GM19193 (cell line): ENCODE data around the gene KRTAP5-3.

Source experiments
- POLR2A ChIP-seq: IDR thresholded peaks from 4 replicates; pipeline ENCODE4 v1.6.1; 2011; ENCODE audit not compliant: insufficient read depth, insufficient read length; ENCODE audit errors: extremely low read depth

The KRTAP5-3 gene

DNA sequence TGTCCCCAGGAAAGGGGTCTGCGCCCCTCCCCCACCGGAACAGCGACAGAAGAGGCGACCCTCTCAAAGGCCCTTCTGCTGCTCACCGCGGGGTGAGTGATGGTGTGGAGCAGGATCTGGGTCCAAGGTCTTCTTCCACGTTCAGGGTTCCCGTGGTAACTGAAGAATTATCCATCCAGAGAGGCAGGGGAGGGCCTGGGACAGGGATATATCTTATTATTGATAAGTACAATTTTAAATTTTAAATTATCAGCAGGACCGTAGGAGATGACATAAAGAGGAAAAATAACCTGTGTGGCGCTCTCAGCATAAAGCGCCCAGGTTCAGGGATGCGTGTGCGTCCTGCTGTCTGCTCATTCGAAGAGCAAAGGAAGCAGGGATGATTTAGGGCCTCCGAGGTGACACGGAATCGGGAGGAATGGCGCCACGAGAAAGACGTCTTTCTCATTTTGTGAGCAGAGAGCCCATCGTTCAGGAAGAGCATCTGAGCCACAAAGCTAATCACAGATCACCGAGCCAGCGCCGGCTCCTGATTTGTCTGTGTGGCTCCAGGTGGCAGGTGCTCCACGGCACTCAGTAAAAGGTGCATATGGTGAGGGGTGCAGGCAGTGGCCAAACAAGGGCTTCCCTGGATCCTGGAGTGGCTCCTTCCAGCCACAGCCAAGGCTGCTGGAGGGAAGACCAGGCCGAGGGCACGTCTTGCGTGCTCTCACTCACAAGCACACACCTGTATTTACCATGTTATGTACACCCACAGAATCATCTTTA, 40.6 kb upstream of the KRTAP5-3 start:
- no peak for TF ChIP-seq POLR2A

DNA sequence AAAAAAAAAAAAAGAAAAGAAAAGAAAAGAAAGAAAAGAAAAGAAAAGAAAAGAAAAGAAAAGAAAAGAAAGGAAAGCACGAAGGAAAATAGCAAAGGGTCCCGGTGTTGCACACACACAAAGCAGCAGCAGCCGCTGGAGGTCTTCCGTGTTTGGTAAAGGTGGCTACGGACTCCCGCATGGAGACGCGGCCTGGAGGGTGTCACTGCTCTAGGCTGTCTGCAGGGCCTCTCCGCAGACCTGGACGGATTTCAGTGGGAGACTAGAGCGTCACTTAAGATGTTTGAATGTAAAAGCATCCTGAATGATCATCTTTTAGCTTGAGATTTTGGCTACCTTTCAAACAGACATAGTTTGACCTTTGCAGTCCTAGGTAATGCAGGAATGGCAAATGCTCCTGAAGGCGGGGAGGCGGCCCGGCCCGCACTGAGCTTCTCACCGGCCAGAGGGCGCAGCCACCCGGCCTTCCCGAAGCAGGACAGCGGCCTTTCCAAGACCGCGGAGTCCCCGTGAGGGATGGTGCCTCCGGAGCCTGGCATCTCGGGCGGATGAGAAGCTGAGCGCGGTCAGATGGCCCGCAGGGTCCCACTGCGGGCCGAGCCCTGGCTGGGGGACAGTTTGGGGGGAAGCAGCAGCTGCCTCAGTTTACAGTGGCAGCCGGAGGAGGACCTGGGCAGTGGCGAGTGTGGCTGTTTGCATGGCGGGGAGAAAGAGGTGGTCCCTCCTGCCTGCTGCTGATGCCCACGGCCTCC, 39.8 kb upstream of the KRTAP5-3 start:
- TF ChIP-seq POLR2A: no peak

DNA sequence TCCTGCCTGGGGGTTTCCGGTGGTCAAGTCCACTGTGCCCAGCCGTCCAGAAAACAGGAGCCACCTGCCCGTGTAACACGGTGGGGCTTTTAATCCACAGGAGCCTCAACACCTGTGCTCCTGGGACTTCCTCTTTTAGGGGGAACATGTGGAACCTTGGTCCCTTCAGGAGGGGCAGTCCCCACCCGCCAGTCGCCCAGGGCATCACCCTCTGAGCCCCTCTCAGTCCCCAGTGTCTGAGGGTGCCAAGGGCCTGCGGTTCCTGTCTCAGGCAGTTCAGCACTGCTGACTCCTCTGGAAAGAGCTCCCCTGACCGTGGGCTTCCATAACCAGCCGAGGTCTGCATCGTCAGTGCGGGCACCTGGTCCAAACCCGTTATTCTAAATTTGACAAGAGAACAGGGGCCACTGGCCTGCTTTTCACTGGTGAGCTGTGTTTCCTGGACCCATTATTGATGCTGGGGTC, 37.1 kb upstream of the KRTAP5-3 start:
- TF ChIP-seq POLR2A: no peak

DNA sequence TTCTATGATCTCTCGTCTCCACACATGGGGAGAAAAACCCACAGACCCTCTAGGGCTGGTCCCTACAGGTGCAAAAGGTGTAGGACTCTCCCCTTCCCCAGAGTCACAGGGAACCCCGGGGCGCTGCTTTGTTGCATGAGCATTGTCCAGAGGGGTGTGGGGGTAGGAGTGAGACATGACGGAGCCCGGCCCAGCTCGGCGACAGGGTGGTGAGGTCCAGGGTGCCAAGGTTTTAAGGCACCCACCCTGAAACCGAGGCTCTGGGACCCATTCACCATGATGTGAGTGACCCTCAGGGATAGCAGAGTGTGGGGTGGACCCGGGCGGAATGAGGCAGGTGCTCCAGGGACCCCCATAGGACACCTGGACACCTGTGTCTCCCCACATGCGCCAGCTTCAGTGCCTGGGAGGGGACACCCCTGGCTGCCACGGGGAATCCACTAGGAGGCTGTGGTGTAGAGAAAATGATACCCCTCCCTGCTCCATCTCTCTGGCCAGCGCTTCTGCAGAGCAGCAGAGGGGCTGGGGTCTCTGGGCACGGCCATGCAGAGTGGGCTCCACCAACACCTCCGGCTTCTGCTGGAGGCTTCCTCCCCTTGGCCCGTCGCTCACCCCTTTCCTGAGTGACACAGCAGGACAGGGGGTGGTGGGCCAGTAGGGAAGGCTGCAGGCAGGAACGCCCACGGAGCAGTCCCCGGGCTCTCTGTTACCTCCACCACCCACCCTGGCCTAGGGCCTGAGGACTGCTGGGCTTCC, 36.5 kb upstream of the KRTAP5-3 start:
- TF ChIP-seq POLR2A: no peak

DNA sequence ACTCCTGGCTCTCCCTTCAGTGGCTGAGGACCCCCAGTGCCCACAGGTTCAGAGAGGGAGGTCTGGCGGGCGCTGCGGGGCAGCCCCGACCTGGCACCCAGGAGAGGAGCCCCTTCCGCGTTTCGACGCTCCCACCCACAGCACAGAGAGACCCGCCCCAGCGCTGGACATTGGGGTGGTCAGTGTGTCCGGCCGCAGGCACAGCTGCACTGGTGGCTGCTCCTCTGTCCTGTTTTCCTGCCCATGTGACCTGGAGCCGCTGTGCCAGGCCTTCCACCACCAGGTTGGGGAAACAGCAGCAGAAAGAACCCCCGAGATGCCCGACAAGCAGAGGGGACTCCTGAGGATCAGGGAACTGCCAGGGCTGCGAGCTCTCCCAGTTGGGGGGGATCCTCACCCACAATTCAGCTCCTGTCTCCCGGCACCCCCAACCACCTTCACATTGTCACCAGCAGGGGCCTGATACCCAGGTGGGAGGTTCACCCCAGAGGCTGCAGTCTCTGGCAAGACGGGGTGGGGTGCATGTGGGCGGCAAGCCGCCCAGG, 35.0 kb upstream of the KRTAP5-3 start:
- no peak for TF ChIP-seq POLR2A

DNA sequence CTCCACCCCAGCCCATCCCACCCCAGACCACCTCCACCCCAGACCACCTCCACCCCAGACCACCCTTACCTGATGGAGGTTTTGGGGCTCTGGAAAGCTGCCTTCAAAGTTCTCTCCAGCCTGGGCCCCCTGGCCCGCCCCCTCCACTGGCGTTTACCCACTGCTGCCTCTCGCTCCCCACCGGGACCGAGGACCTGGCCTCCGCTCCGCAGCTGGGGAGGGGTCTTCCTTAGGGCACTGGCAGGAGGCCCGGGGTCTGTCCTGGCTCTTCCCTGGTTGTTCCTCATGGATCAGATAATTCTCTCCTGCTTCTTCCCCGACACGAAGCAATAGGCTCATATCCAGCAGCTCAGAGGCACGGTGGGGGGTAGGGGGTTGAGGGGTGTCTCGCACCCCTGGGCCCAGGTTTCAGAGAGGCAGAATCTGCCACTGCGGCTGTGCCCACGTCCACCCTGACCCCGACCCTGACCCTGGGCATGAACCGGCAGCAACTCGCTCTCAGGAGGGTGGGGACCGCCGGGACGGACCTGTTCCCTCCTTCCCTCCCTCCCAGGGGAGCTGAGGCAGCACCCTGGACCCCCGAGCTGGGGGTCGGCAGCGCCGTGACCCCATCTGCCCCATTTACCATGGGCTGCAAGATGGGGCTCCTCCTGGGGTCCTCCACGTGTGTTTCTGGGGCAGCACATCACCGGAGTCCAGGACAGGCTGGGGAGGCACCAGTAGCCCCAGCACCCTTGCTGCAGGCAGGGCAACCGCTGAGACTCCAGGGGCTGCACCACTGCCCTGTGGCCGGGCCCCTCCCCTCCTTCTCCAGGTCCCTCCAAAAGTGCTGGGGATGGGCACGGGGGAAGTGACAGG, 34.3 kb upstream of the KRTAP5-3 start:
- no peak for TF ChIP-seq POLR2A

DNA sequence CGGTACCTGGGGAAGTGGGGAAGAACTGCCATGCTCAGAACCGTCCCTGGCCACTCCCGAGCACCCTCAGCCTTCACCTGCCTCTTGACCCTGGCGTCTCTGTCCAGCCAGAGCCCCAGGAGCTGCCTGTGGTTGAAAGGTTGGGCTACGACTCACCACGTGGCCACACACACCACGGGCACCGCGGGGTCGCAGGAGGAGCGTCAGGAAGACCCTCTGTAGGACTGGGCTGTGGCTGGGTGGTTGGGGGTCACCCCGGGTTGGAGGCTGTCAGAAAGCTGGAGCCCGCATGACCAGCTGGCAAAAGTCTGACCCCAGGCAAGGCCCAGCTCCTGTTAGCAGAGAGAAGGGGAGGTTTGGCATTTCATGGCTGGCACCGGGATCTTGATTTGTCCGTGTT, 32.8 kb upstream of the KRTAP5-3 start:
- TF ChIP-seq POLR2A: no peak

DNA sequence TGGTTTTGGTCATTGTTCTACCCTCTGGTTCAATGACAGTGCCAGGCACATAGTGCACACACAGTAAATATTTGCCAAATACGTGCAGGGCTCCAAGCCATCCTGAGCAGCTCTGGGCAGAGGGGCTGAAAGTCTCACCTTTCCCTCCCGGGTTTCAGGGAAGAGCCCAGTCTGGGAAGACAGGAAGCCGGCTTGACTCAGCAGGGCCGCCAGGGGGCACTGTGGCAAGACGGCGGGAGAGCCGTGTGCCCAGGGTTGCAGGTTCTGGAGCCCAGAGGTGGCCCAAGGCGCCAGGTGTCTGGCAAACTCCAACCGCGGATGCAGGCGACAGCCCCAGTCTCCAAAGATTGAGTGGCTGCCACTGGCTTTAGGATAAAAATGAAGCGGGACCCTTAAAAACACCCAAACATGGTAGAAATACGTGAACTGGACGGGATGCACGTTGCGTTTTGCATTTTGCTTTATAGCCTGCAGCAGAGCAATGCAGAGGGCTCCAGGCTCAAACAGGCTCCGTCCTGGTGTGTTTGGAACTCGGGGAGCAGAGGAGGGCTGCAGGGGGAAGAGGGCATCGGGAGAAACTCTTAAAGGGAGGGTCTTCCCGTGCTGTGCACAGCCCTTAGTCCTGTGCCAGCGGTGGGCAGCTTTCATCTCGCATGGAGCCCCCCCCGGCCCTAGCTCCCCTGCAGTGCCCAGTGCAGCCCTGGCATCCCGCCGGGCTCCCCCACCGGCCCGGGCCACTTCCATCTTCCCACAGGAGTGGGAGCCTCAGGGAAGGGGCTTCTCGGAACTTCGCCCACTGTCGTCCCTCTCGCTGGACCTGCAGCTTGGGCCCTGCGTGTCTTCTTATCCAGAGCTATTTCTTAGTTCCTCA, 32.0 kb upstream of the KRTAP5-3 start:
- TF ChIP-seq POLR2A: no peak

DNA sequence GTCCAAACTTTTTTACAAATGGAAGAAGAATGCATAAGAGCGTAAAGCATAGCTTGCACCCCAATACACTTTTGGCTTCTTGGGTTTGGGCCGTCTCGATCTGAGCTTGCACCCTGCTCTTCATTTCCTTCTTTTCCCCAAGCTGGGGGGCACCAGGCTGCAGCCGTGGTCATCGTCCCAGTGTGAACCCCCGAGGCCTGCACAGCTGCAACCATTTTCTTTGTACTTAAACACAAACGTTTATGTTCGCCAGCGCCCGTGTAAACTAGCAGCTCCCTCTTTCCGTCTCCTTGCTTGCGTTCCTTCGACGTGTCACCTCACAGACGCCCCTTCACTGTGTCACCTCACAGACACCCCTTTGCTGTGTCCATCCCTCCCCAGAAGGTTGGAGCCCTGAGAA, 31.4 kb upstream of the KRTAP5-3 start:
- TF ChIP-seq POLR2A: no peak

DNA sequence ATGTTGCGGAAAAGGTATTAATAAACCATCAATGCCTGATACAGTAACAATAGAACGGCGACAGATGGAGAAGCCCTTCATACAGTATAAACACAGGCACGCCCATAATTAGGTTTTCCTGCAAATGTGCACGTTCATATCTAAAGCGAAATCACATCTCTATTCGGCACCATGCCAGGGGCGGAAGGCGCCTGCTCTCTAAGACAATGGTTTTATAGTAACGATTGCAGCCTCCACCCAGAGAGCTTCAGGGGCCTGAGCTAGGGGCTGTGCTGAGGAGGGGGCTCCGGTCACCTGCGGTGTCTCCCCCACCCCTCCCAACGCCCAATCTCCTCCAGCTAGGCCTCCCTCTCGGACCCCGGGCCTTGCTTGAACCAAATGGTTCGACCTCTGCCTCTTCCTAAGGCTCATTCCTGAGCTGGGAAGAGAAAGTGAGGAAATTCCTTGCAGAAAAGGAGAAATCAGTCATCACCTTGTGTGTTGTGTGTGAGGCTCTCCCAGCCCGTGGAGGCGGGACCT, 30.9 kb upstream of the KRTAP5-3 start:
- no peak for TF ChIP-seq POLR2A

DNA sequence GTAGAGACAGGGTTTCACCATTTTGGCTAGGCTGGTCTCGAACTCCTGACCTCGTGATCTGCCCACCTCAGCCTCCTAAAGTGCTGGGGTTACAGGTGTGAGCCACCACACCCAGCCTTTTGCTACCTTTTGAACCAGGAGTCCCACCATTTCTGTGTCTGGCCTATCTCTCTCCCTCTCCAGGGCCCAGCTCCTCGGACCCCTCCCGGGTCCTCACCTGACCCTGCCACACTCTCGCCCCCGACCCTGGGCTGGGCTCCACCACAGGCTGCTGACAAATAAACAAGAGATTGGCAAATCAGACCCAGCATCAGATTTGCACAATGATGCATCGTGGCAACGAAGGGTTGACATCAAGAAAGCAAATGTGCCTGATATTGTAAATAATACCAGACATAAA, 30.1 kb upstream of the KRTAP5-3 start:
- TF ChIP-seq POLR2A: no peak

DNA sequence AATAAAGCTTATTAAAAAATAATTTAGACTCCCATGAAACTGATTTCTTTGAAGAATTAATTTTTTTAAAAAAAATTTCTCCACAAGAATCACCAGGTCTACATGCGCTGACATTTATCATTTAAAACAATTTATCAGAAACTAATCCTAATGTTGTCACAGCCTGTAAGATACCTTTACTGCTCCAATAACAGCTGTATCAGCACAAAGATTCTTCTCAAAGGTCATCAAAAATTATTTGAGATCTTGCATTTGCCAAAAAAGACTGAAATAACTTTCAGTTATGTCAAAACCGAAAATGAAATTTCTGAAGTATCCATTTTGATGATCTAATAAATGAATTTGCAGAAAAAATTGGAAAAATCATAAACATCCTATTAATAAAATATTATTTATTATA, 29.4 kb upstream of the KRTAP5-3 start:
- no peak for TF ChIP-seq POLR2A

DNA sequence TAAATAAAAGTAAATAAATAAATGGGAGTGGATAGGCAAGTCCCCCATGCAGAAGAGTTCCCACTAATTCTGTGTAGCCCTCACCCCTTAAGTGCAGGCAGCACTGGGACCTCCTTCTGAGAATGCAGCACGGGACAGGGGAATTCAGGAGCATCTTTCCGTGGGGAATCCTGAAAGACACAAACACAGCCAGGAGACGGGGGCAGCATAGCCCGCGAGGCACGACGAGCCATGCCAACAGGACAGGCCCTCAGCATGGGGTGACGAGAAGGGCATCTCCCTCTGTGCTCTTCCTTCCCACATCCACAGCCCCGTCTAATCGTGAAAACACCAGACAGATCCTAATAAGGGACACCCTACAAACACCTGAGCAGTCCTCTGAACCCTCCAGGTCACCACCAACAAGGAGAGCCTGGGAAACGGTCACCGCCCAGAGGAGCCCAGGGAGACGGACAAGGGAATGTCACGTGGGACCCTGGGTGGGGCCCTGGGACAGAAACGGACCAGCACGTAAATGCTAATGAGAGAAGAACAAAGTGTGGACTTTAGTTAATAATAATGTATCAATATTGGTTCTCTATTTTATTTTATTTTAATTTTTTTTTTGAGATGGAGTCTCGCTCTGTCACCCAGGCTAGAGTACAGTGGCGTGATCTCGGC, 28.2 kb upstream of the KRTAP5-3 start:
- no peak for TF ChIP-seq POLR2A
